Choroid plexus epithelial cell (primary cell): ENCODE data around the gene GNAQ.
"Not testable (repeated sequence)": the region's sequence is repeated elsewhere in the genome, so short reads cannot be mapped to it uniquely, and the experiment has no call there.

Experiments
- DNase-seq: peaks from one replicate; pipeline ENCODE4 v3.0.0-alpha.2; 2010; ENCODE audit warnings: low read depth
- H3K4me3 ChIP-seq: 2 replicates; pipeline ENCODE4 v1.5.1; 2011; ENCODE audit warnings: low read depth, mild to moderate bottlenecking, control low read depth, low read length, moderate library complexity
- TF ChIP-seq, protein P1 (sequence below): conservative IDR thresholded peaks from 2 replicates; pipeline ENCODE4 v1.5.1; 2011; ENCODE audit warnings: low read depth, mild to moderate bottlenecking, control low read depth, inconsistent platforms, low read length, moderate library complexity

GNAQ gene

DNA sequence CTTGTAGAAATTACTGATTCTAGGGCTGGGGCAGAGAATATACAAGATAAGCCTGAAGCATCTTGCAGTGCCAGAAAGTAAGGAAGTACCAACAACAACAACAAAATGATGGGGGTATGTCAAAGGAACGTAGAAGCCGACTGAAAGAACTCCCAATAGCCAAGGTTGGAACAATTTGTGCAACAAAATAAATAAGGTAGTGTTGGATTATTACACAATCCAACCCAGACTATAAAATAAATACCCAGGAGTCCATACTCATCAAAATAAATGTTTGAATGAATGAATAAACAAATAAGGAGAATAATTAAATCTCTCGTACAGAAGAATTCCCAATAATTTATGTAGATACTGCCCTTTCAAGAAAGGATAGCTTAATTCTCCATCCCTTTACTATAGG is 31.1 kb upstream of the GNAQ start:
- DNase-seq = no peak
- H3K4me3 ChIP-seq = no peak overlapping the region
- TF ChIP-seq, protein P1, sequence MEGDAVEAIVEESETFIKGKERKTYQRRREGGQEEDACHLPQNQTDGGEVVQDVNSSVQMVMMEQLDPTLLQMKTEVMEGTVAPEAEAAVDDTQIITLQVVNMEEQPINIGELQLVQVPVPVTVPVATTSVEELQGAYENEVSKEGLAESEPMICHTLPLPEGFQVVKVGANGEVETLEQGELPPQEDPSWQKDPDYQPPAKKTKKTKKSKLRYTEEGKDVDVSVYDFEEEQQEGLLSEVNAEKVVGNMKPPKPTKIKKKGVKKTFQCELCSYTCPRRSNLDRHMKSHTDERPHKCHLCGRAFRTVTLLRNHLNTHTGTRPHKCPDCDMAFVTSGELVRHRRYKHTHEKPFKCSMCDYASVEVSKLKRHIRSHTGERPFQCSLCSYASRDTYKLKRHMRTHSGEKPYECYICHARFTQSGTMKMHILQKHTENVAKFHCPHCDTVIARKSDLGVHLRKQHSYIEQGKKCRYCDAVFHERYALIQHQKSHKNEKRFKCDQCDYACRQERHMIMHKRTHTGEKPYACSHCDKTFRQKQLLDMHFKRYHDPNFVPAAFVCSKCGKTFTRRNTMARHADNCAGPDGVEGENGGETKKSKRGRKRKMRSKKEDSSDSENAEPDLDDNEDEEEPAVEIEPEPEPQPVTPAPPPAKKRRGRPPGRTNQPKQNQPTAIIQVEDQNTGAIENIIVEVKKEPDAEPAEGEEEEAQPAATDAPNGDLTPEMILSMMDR = no peak

- H3K4me3 ChIP-seq, DNase-seq: not testable (repeated sequence)
Measured at GRCh38 chr9:78054218-78054617, 22.6 kb upstream of the GNAQ start.

GRCh38 chr9:78053627-78054026 is 22.0 kb upstream of the GNAQ start:
- no peak for DNase-seq
- H3K4me3 ChIP-seq = no peak overlapping the region
- TF ChIP-seq, protein P1 = no peak

- no peak for DNase-seq
Measured at GRCh38 chr9:78050421-78050820, 18.8 kb upstream of the GNAQ start.

DNA sequence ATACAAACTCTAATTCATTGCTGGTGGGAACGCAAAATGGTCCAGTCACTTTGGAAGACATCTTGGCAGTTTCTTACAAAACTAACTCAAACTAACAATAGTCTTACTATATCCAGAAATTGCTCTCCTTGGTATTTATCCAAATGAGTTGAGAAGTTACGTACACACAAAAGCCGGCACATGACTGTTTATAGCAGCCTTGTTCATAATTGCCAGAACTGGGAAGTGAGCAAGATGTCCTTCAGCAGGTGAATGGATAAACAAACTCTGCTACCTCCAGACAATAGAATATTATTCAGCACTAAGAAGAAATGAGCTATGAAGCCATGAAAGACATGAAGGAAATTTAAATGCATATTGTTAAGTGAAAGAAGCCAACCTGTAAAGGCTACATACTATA is 17.9 kb upstream of the GNAQ start:
- H3K4me3 ChIP-seq = no peak overlapping the region
- TF ChIP-seq, protein P1 = no peak
- DNase-seq = no peak

More at GRCh38 chr9:78050421-78050820, 18.8 kb upstream of the GNAQ start:
- H3K4me3 ChIP-seq = no peak overlapping the region
- TF ChIP-seq, protein P1 = no peak

GRCh38 chr9:78047106-78047505 is 15.5 kb upstream of the GNAQ start:
- DNase-seq = no peak

GRCh38 chr9:78046112-78046511 is 14.5 kb upstream of the GNAQ start:
- TF ChIP-seq, protein P1 = no peak
- H3K4me3 ChIP-seq = no peak overlapping the region
- DNase-seq = no peak

More at GRCh38 chr9:78047106-78047505, 15.5 kb upstream of the GNAQ start:
- H3K4me3 ChIP-seq = no peak overlapping the region
- TF ChIP-seq, protein P1 = no peak

DNA sequence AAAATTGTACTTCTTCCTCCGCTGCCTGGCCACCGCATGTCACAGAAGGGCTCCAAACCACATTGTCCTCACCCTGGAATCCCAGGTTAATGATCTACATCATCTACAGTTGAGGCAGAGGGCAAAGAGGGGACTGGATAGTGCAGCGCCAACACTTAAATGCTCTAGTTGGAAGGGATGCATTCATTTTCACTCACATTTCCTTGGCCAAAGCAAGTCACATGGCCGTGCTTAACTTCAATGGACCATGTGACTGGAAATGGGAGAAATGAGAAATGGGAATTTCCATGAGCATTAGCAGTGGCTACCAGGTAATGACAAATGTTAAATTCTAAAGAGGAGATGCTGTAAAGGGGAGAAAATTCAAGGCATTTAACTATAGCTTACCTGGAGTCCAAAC is 13.3 kb upstream of the GNAQ start:
- TF ChIP-seq, protein P1 = no peak
- DNase-seq = no peak
- no peak overlapping the region for H3K4me3 ChIP-seq
